Kidney (tissue), 14 donors: ENCODE results near the gene PTGIS. TPM values are rescaled to one million over a fixed set of nuclear protein-coding genes. Genes with fewer than 3 reads are reported as not detected.

ENCODE experiments used
- DNase-seq, 5 donors: peaks; one replicate each; pipeline ENCODE4 v3.0.0-alpha.2; 2013 to 2020
- FAIRE-seq: peaks from 2 replicates; lab custom pipeline; 2012; peaks lifted over from hg19 to GRCh38; lab: Jason Lieb, UNC
- H3K27ac ChIP-seq, 2 donors: one replicate each; pipeline ENCODE4 v1.7.0; 2013; ENCODE audit warnings: low read depth in 2 of 2, low read length in 2 of 2, inconsistent platforms in 1 of 2
- H3K27me3 ChIP-seq: one replicate; pipeline ENCODE4 v1.7.1; 2013; ENCODE audit warnings: low read length, inconsistent platforms; ENCODE audit not compliant: control insufficient read depth, insufficient read depth
- H3K36me3 ChIP-seq, 3 donors: one replicate each; pipeline versions ENCODE4 v1.7.0 to v1.7.1; 2013; ENCODE audit warnings: low read length in 3 of 3, control low read depth in 1 of 3, inconsistent platforms in 1 of 3; ENCODE audit not compliant: insufficient read depth in 3 of 3, control insufficient read depth in 2 of 3
- H3K4me1 ChIP-seq, 3 donors: one replicate each; pipeline versions ENCODE4 v1.7.0 to v1.7.1; 2013; ENCODE audit warnings: low read length in 3 of 3, inconsistent platforms in 1 of 3, low read depth in 1 of 3; ENCODE audit not compliant: control insufficient read depth in 2 of 3, insufficient read depth in 2 of 3
- H3K4me3 ChIP-seq, 3 donors: one replicate each; pipeline versions ENCODE4 v1.7.0 to v1.8.1; 2013; ENCODE audit warnings: low read length in 3 of 3, control low read depth in 1 of 3, inconsistent platforms in 1 of 3
- H3K9ac ChIP-seq, 3 donors: one replicate each; pipeline versions ENCODE4 v1.7.0 to v1.7.1; 2013; ENCODE audit warnings: low read length in 3 of 3, control low read depth in 1 of 3, inconsistent platforms in 1 of 3
- H3K9me3 ChIP-seq, 3 donors: one replicate each; pipeline versions ENCODE4 v1.7.0 to v1.7.1; 2013; ENCODE audit warnings: low read length in 3 of 3, control low read depth in 1 of 3, inconsistent platforms in 1 of 3; ENCODE audit not compliant: control insufficient read depth in 2 of 3, insufficient read depth in 1 of 3
- intact Hi-C: fragments of 100-400 bp; cut with DNase I; formaldehyde crosslinking; loops from one replicate; pipeline ENCODE4 v1.11.1; 2022
- polyA plus RNA-seq: library from polyadenylated mRNA; stranded (reverse); fragments of 350-450 nt; fragmentation: Illumina TruSeq; extraction: RNeasy Lipid Tissue Mini Kit (QIAGEN cat#74804); gene quantifications from one replicate; pipeline ENCODE4 v1.2.3, GENCODE V29; 2014; ENCODE audit warnings: low read depth, low replicate concordance; ENCODE audit not compliant: insufficient read depth
- total RNA-seq: library from RNA; stranded (reverse); fragmentation: NEBNext Ultra II Directional; extraction: Animal tissue kit (Norgen Biotek cat#: 25700); gene quantifications from one replicate; pipeline ENCODE4 v1.2.1, GENCODE V29; 2021
- TF ChIP-seq, protein P1 (sequence below): IDR thresholded peaks from 3 replicates; pipeline ENCODE4 v1.5.1; 2012; ENCODE audit warnings: mild to moderate bottlenecking, moderate library complexity, borderline replicate concordance; ENCODE audit not compliant: insufficient read depth; ENCODE audit errors: extremely low read depth
- donor health status: control.
- donor health status: control.
- donor health status: control.
- donor health status: control.
- donor health status: control.
- donor health status: DM: yes; HTN: yes; CAD: no.
- donor health status: Normal renal cell carcinoma (clear cell type).

Gene PTGIS
- total and polyA plus RNA-seq, 2 donors from 2014 or later = 3.1 to 24.1 TPM

DNA sequence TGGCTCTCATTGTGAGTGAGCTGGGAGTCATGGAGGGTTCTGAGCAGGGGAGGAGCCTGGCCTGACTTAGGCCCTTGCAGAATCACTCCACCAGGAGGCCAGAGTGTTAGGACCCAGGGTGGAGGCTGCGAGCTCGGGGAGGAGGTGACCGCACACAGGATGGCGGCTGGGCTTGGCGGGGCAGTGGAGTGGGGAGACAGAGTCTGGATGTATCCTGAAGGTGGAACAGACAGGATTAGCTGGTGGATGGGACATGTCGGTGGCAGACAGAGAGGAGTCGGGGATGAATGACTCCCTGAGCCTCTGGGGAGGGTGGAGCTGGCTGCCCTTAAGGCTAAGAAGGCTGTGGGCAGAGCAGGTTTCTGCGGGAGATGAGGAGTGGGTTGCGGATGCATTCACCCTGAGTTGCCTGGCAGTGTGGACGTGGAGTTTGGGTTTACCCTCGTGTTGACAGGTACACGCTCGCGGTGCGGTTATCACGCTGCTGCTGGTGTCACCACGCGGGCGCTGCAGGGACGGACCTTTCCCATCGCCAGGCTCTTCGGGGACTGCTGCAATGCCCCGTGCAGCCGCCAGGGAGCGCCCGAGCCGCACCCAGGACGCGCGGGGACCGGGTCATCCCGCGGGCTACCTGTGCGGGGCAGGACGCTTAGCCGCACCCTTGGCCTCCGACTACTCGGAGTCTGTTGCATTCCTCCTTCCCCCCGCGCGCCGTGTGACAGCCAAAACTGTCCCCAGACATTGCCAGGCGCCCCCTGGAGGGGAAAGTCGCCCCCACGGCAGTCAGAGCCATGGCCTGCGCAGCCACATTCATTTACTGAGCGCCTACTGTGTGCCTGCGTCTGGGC is 43.0 kb upstream of the PTGIS start:
- intact Hi-C loops = no loop called here

DNA sequence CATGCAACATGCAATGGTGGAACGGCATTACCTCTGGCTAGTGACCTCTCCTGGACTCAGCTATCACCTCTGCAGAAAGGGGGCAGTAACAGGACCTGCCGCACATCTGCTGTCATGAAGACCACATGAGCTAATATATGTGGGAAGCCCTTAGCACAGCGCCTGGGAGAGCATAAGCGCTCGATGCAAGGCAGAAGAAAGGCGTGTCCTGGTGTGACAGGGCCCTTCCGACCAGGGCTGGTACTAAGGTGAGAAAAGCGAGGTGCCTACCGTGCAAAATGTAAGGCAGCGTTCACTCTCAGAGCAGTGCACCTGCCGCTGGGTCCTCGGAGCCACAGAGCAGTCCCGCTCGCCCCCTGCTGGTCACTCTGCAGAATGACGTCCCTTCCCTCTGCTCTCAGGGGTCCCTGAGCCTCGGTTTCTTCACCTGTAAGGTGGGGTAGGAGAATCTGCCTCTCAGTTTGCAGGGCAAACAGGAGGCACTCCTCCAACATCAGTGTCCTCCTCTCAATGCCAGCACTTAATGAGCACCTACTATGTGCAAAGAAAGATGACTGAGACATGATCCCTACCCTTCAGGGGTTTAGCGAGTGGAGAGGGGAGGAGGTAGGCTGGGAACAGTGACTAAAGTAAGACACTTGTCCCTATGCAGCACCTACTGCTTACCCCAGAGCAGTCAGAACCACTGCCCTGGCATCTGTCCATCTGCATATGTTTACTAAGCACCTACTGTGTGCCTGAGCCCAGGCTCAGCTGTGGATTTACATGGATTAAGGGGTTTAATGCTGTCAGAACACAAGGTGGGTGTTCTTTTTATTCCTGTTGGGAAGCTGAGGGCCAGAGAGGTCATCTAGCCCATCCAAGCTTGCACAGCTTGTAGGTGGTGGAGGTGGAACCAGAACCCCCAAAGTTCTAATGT is 41.1 kb upstream of the PTGIS start:
- Histone ChIP-seq H3K9me3 (no peaks in the 10 kb centered on the region), H3K36me3 (no peaks in the 10 kb centered on the region), H3K4me3 (peak overlapping the region; percentile 5 to 27 (median 11)), H3K27ac (no peak overlapping the region), H3K9ac (no peak overlapping the region), H3K4me1 (peaks cover 0 to 7% (median 0%) of the 10 kb centered on the region in 3 donors), H3K27me3 (no peaks in the 10 kb centered on the region)
- FAIRE-seq = no peak
- peak; percentile 70 to 82 (median 76) for DNase-seq
- intact Hi-C loops = loop anchor here (5.0 kb wide), 1 partner anchor 67 kb away; no protein-coding TSS in a partner anchor
- TF ChIP-seq, protein P1, sequence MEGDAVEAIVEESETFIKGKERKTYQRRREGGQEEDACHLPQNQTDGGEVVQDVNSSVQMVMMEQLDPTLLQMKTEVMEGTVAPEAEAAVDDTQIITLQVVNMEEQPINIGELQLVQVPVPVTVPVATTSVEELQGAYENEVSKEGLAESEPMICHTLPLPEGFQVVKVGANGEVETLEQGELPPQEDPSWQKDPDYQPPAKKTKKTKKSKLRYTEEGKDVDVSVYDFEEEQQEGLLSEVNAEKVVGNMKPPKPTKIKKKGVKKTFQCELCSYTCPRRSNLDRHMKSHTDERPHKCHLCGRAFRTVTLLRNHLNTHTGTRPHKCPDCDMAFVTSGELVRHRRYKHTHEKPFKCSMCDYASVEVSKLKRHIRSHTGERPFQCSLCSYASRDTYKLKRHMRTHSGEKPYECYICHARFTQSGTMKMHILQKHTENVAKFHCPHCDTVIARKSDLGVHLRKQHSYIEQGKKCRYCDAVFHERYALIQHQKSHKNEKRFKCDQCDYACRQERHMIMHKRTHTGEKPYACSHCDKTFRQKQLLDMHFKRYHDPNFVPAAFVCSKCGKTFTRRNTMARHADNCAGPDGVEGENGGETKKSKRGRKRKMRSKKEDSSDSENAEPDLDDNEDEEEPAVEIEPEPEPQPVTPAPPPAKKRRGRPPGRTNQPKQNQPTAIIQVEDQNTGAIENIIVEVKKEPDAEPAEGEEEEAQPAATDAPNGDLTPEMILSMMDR = peak; percentile 96

More for the DNA sequence above, 43.0 kb upstream of the PTGIS start:
- peak overlapping the region in 1 of 3 donors; percentile 20 for H3K4me3 ChIP-seq
- H3K27me3 ChIP-seq = no peaks in the 10 kb centered on the region
- TF ChIP-seq, protein P1 = peak; percentile 99
- H3K4me1 ChIP-seq = peaks cover 0 to 10% (median 0%) of the 10 kb centered on the region in 3 donors
- H3K27ac ChIP-seq = no peak overlapping the region
- peak overlapping the region in 1 of 3 donors; percentile 51 for H3K9ac ChIP-seq
- FAIRE-seq (no peak), DNase-seq (peak; percentile 77 to 89 (median 84))
- no peaks in the 10 kb centered on the region for H3K36me3 ChIP-seq
- H3K9me3 ChIP-seq = no peaks in the 10 kb centered on the region

DNA sequence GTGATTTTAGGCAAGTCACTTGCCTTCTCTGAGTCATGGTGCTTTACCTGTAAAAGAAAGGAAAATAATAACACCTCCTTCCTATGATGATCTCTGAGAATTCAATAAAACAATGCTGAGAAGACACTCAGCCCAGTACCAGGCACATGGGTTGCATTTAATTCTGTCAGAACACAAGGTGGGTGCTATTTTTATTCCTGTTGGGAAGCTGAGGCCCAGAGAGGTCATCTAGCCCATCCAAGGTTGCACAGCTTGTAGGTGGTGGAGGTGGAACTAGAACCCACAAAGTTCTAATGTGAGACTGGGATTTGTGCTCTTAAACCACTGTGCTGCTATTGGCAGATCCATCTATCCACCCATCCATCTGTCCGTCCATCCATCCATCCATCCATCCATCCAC is 39.6 kb upstream of the PTGIS start:
- FAIRE-seq (no peak), DNase-seq (peak in 1 of 5 donors; percentile 1)
- Histone ChIP-seq H3K27ac (no peak overlapping the region), H3K4me1 (peaks cover 0 to 7% (median 0%) of the 10 kb centered on the region in 3 donors), H3K4me3 (no peak overlapping the region), H3K9me3 (no peaks in the 10 kb centered on the region), H3K27me3 (no peaks in the 10 kb centered on the region), H3K36me3 (no peaks in the 10 kb centered on the region), H3K9ac (no peak overlapping the region)
- TF ChIP-seq, protein P1 = no peak
- intact Hi-C loops = loop anchor here (5.0 kb wide), 1 partner anchor 65 kb away; no protein-coding TSS in a partner anchor
